Skeletal muscle cell (primary cell): ENCODE measurements around the gene IGFLR1.
A peak's percentile ranks its signal among the peaks of the same experiment; 100 is the strongest.
"Not testable (repeated sequence)": the region's sequence is repeated elsewhere in the genome, so short reads cannot be mapped to it uniquely, and the experiment has no call there.

Experiments used
- DNase-seq: peaks from one replicate; pipeline ENCODE4 v3.0.0-alpha.2; 2010; ENCODE audit warnings: low read depth
- H3K4me3 ChIP-seq: 2 replicates; pipeline ENCODE4 v1.5.1; 2011; ENCODE audit warnings: low read depth, mild to moderate bottlenecking, control low read depth, low read length, moderate library complexity

IGFLR1 gene

DNA sequence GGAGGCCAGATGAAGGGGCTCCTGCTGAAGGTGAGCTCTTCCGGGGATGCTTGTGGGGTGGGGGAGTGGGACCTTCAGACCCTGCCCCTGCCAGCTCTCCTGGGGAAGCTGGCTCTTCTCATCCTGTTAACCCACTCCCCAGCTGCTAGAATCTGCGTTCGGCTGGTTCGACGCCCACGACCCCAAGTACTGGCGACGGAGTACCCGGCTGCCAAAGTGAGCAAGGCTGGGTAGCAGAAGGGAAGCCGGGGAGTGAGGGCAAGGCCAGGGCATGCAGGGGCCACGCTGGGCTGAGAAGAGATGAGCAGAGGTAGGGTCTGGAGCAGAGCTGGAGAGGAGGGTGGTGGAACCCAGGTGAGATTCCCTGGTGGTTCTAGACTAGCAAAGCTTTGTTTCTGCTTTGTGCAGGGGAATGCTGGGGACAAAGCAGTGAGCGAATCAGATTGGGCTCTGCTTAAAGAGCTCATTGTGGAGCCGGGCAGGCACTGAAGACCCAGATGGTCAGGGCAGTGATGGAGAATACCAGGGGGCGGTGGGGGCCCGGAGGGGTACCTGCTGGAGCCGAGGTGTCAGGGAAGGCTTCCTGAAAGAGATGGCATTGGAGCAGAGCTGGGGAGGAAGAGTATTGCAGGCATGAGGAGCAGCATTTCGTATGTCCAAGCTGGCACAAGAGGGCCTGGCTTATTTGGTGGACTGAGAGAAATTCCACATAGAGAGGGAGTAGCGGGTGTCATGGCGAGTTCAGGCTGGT is 14.1 kb downstream of the IGFLR1 start:
- H3K4me3 ChIP-seq = no peak overlapping the region
- no peak for DNase-seq

DNA sequence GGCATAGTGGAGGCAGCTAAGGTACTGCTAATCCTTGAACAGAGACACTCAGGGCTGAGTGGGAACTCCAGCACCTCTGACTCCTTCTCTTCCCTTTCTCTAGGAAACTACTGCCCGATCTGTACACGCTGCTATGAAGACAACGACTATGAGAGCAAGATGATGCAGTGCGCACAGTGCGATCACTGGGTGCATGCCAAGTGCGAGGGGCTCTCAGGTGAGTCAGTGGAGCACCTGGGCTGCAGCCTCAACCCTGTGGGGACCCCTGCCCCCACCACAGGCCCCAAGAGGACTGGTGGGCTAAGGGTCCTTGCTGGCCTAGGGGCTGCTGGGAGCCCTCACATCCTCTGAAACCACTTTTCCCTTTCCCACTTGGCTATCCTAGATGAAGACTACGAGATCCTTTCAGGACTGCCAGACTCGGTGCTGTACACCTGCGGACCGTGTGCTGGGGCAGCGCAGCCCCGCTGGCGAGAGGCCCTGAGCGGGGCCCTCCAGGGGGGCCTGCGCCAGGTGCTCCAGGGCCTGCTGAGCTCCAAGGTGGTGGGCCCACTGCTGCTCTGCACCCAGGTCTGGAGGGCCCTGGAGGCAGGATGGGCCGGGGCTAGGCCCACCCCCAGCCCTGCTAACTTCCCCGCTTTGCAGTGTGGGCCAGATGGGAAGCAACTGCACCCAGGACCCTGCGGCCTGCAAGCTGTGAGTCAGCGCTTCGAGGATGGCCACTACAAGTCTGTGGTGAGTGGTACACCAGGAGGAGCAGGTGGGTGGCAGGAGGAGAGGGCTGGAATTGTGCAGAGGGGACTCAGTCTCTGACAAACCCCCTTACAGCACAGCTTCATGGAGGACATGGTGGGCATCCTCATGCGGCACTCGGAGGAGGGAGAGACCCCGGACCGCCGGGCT is 14.9 kb downstream of the IGFLR1 start:
- DNase-seq = no peak
- no peak overlapping the region for H3K4me3 ChIP-seq

DNA sequence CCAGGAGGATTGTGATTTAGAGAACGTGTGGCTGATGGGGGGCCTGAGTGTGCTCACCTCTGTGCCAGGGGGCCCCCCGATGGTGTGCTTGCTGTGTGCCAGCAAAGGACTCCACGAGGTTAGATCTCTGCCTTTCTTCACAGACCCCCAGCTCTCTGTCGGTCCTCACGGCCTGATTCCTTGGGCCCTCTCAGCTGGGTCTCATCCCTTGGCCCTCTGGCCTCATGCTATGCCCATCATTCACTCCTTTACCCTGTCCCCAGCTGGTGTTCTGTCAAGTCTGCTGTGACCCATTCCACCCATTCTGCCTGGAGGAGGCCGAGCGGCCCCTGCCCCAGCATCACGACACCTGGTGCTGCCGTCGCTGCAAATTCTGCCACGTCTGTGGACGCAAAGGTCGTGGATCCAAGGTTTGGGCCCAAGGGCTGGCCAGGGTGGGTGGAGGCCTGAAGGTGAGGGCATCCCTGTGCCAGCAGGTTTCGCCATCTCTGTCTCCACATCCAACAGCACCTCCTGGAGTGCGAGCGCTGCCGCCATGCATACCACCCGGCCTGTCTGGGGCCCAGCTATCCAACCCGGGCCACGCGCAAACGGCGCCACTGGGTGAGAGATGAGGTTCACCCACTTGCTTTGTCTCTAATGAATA is 16.9 kb downstream of the IGFLR1 start:
- no peak for DNase-seq
- no peak overlapping the region for H3K4me3 ChIP-seq

DNA sequence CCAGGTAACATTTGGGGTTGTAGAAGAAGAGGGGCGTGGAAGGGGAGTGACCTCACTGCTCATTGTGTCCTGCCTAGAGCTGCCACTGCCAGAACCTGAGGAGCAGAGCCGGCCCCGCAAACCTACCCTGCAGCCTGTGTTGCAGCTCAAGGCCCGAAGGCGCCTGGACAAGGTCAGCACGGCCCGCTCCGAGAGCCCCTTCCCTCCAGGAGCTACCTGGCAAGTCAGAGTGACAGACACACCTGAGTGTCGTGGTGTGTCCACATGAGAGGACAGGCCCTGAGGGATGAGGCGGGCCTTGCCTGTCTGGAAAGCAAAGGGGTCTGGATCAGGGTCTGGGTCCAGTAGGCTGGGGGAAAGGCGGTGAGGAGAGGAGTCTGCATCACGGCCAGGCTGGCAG is 17.7 kb downstream of the IGFLR1 start:
- H3K4me3 ChIP-seq = no peak overlapping the region
- DNase-seq = no peak

DNA sequence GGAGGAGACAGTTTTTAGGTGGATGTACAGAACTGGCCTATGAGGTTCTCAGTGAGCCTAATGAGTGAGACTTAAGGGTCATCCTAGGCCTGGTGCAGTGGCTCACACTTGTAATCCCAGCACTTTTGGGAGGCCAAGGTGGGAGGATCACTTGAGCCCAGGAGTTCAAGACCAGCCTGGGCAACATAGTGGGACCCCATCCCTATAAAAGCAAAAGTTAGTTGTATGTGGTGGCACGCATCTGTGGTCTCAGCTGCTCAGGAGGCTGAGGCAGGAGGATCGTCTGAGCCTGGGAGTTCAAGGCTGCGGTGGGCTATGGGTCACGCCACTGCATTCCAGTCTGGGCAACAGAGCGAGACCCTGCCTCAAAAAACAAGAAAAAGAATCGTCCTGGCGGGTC is 18.1 kb downstream of the IGFLR1 start:
- H3K4me3 ChIP-seq, DNase-seq: not testable (repeated sequence)

DNA sequence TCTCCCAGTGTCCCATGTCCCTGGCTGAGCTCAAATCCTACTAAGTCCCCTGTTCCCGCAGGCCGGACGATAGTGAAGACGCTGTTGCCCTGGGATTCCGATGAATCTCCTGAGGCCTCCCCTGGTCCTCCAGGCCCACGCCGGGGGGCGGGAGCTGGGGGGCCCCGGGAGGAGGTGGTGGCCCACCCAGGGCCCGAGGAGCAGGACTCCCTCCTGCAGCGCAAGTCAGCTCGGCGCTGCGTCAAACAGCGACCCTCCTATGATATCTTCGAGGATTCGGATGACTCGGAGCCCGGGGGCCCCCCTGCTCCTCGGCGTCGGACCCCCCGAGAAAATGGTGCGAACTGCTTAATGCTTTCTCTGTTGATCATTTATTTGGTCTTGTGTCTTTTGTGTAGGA is 18.6 kb downstream of the IGFLR1 start:
- no peak for DNase-seq
- no peak overlapping the region for H3K4me3 ChIP-seq

DNA sequence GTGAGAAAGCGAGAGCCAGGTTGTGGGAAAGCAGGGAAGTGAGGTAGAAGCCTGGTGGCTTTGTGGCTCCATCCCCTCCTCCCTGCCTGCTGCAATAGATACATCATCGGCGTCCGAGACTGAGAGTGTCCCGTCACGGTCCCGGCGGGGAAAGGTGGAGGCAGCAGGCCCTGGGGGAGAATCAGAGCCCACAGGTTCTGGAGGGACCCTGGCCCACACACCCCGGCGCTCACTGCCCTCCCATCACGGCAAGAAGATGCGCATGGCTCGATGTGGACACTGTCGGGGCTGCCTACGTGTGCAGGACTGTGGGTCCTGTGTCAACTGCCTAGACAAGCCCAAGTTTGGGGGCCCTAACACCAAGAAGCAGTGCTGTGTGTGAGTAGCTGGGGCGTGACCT is 19.4 kb downstream of the IGFLR1 start:
- no peak overlapping the region for H3K4me3 ChIP-seq
- DNase-seq = no peak

DNA sequence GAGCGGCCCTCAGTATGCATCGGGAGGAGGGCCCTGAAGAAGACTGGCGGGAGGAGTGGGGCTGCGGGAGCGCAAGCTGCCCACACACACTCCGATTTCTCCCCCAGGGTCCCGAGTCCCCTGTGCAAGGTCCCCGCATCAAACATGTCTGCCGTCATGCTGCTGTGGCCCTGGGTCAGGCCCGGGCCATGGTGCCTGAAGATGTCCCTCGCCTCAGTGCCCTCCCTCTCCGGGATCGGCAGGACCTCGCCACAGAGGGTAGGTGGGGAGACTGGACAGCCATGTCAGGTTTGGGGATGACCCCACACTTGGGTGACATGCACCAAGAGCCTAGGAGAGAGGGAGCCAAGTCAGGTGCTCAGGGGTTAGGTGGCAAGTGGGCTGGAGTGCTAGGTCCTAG is 19.8 kb downstream of the IGFLR1 start:
- H3K4me3 ChIP-seq = no peak overlapping the region
- DNase-seq = no peak

DNA sequence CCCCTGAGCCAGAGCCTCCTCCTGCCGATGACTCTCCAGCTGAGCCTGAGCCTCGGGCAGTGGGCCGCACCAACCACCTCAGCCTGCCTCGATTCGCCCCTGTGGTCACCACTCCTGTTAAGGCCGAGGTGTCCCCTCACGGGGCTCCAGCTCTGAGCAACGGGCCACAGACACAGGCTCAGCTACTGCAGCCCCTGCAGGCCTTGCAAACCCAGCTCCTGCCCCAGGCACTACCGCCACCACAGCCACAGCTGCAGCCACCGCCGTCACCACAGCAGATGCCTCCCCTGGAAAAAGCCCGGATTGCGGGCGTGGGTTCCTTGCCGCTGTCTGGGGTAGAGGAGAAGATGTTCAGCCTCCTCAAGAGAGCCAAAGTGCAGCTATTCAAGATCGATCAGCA is 20.9 kb downstream of the IGFLR1 start:
- no peak overlapping the region for H3K4me3 ChIP-seq

DNA sequence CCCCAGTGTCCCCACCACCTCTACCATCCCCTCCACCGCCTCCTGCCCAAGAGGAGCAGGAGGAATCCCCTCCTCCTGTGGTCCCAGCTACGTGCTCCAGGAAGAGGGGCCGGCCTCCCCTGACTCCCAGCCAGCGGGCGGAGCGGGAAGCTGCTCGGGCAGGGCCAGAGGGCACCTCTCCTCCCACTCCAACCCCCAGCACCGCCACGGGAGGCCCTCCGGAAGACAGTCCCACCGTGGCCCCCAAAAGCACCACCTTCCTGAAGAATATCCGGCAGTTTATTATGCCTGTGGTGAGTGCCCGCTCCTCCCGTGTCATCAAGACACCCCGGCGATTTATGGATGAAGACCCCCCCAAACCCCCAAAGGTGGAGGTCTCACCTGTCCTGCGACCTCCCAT is 21.6 kb downstream of the IGFLR1 start:
- DNase-seq = no peak
- H3K4me3 ChIP-seq = no peak overlapping the region

More for the DNA sequence above, 20.9 kb downstream of the IGFLR1 start:
- no peak for DNase-seq

DNA sequence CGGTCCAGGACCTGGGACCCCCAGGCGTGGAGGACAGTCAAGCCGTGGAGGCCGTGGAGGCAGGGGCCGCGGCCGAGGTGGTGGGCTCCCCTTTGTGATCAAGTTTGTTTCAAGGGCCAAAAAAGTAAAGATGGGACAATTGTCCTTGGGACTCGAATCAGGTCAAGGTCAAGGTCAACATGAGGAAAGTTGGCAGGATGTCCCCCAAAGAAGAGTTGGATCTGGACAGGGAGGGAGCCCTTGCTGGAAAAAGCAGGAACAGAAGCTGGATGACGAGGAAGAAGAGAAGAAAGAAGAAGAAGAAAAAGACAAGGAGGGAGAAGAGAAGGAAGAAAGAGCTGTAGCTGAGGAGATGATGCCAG is 22.1 kb downstream of the IGFLR1 start:
- H3K4me3 ChIP-seq = no peak overlapping the region
- DNase-seq = no peak

DNA sequence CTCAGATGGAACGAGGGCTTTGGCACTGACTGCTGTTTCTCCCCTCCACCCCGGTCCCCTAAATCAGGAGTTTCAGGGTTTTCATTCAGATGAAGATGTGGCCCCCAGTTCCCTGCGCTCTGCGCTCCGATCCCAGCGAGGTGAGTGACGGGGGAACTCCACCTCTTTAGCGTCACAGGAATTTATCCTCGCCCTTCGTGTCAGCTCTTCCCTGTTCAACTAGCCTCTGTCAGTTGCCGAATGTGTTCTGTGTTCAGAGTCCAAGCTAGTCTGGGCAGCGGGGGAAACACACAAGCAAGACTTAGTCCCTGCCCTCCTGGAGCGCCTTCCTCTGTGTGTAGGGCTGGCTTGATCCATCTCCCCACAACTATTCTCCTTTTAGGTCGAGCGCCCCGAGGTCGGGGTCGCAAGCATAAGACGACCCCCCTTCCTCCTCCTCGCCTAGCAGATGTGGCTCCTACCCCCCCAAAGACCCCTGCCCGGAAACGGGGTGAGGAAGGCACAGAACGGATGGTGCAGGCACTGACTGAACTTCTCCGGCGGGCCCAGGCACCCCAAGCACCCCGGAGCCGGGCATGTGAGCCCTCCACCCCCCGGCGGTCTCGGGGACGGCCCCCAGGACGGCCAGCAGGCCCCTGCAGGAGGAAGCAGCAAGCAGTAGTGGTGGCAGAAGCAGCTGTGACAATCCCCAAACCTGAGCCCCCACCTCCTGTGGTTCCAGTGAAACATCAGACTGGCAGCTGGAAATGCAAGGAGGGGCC is 22.7 kb downstream of the IGFLR1 start:
- peak overlapping the region; percentile 72 for H3K4me3 ChIP-seq
- DNase-seq = no peak

DNA sequence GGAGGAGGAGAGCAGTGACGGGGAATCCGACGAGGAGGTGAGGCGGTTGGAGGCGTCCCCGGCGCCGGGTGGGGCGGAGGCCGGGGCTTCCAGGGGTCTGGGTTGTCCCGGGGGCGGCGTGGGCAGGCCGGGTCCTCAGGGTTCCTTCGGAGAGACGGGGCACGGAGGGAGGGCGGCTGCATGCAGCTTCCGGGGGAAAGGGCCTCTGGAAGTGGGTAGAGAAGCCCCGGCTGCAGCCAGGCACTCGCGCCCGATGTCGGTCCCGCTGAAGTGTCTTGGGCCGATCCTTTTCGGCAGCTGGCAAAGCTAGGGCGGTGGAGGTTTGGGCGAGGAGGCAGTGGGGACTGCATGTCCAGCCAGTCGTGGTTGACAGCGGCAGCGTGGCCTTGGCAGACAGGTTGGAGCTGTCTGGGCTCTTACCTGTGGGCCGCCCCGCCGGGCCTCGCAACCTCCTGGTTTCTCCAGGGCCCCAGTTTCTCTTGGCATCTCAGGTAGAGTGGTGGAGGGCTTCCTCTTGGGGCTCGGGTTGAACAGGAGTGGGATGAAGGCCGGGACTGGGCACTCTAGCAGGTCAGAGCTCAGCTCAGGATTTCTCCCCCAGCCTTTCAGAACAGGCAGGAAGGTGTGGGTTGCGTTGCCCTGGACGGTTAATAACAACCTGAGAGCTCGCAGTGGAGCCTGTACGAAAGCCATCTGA is 23.8 kb downstream of the IGFLR1 start:
- DNase-seq = no peak
- H3K4me3 ChIP-seq = peak overlapping the region; percentile 72

DNA sequence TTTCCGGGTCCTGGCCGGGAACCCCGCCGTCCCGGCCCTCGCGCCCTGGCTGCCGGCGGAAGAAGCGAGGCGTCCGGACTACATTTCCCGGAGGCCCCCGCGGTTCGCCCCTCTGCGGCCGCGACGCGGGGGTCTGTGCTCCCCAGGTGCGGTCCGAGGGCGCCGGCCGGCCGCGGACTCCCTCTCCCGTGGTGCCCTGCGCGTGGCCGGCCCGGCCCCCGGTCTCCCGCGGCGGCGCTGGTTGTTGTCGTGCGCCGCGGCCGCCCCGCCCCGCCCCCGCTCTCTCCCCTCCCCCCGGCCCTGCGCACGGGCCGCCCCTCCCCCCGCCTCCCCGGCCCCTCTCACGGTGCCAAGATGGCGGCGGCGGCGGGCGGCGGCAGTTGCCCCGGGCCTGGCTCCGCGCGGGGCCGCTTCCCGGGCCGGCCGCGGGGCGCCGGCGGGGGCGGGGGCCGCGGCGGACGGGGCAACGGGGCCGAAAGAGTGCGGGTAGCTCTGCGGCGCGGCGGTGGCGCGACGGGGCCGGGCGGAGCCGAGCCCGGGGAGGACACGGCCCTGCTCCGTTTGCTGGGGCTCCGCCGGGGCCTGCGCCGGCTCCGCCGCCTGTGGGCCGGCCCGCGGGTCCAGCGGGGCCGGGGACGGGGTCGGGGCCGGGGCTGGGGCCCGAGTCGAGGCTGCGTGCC is 24.4 kb downstream of the IGFLR1 start, which contains the start of gene KMT2B:
Gene KMT2B, plus strand, starts transcription at position 339 of the 680 bp plus-strand sequence. Its CDS starts 16 bp downstream, at position 355.
- DNase-seq = no peak
- H3K4me3 ChIP-seq = peak within 1 kb of the TSS; percentile 84

DNA sequence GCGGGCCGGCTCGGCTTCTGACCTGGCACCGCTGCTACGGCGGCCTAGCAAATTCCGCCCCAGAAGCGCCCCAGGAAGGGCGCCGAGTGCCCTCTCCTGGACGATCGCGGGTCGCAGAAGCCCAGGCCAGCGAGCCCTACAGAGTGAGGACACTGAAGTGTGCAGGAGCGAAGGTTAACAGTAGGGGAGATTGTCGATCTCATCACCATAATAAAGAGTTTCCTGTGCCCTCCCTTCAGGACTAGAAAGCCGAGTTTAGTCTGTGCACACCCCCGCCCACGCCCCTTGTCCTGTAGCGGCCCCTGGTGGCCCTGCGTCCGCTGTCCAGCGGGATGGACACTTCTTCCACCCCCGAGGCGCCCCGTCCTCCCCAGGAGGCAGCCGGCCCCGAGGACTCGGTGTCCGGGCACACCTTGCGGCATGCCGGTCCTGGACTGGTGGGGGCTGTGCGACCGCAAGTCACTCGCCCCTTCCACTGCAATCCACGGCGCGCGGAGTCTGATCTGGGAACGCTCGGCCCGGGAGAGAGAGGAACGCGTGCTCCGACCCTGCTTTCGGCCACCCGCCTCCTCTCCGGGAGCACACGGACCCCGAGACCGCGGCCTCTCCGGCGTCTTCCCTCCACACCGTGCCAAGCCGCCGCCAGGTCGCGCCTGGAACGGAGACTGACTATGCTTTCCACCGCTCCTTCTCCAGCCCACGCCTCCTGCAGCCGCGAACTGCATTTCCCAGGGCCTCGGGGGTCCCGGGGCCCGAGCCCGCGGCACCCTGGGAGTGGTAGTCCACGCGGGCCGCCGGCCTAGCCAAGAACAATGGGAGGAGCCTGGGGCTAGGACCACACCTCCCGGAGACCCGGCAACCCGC is 25.2 kb downstream of the IGFLR1 start:
- peak; percentile 84 for DNase-seq
- peak overlapping the region; percentile 84 for H3K4me3 ChIP-seq

DNA sequence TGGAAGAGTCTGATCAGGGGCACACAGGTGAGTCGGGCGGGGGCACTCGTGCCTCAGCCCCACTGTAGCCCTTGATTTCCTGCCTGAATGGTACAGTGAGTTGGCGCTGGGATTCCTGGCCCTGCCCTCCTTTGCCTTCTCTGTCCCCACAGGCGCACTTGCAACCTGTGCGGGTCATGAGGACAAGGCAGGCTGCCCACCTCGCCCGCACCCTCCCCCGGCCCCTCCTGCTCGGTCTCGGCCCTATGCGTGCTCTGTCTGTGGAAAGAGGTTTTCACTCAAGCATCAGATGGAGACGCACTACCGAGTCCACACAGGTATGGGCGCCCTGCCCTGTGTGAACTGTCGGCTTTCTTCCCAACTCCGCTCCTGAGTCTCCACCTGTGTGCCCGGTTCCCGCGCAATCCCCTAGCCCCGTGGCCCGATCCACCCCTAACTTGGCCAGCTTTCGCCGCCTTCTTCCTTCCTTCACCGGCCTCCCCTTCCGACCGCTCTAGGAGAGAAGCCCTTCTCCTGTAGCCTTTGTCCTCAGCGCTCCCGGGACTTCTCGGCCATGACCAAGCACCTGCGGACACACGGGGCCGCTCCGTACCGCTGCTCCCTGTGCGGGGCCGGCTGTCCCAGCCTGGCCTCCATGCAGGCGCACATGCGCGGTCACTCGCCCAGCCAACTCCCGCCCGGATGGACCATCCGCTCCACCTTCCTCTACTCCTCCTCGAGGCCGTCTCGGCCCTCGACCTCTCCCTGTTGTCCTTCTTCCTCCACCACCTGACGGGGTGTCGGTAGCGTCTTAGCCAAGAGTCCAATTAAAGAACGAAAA is 26.1 kb downstream of the IGFLR1 start:
- DNase-seq = no peak

DNA sequence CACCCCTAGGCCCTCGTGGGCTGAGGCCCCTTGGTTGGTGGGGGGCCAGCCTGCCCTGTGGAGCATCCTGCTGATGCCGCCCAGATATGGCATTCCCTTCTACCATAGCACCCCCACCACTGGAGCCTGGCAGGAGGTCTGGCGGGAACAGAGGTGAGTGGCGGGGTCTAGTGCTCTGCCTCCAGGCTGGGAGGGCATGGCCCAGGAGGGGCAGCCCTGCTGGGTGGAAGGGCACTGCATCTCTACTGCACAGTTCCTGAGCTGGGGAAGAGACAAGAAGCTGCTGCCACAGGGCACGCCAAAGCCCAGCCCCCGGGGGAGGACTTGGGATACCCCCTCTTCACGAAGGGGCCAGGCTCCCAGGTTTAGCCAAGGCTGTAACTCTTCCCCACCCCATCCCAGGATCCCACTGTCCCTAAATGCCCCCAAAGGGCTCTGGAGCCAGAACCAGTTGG is 26.9 kb downstream of the IGFLR1 start:
- H3K4me3 ChIP-seq = no peak overlapping the region
- no peak for DNase-seq

More for the DNA sequence above, 26.1 kb downstream of the IGFLR1 start:
- H3K4me3 ChIP-seq = peak overlapping the region; percentile 84
